ENCODE results near the gene SPNS2.

SPNS2 gene

GRCh38 chr17:4522661-4523060 lies 24.0 kb downstream of the SPNS2 start:
- no peak for DNase-seq

- no peak for DNase-seq
These were observed 25.3 kb downstream of the SPNS2 start for GRCh38 chr17:4523946-4524345.

DNA sequence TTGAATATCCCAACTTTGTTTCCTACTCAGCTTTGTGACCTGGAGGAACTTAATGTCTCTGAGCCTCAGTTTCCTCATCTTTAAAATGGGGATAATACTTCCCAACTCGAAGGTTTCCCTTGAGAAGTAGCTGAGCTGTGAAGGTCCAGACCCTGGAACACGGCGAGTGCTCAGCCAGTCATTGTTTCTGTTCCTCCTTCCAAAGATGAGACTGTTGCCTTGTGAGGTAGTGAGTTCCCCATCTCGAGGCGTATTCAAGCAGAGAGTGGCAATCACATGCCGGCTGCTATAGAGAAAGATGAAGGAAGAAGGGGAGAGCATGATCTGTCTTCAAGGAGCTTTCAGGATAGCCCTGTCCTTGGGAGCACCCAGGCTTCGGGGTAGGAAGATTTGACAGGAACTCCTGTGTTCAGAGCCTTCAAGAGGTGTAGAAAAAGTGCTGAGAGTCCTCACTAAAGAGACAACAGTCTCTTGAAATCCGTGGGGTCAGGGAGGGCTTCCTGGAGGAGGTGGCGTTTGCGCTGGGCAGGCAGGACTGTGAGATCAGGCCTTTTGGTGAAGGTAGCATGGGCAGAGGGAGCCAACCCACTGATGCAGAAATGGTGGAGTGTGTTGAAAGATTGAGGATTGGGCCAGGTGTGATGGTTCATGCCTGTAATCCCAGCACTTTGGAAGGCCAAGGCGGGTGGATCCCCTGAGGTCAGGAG lies 27.2 kb downstream of the SPNS2 start:
- no peak for DNase-seq

DNA sequence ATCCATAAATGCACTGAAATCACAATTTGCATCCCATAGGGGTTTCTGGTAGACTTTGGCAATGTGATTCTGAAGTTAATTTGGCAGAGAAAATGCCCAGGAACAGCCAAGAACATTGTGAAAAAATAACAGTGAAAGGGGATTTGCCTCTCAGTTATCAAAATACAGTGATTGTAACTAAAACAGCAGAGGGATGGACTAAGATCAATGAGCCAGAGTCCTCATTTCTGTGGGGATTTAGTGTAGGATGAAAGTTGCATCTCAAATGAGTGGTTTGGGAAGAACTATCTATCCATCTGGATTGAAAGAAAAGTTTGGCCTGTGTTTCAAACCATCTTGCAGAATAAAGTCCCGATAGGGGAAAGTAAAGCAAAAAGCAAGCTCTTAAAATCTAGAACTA lies 28.5 kb downstream of the SPNS2 start:
- no peak for DNase-seq

- no peak for DNase-seq
These were observed 29.0 kb downstream of the SPNS2 start for GRCh38 chr17:4527566-4528125.

GRCh38 chr17:4529533-4530152 lies 31.0 kb downstream of the SPNS2 start:
- peak in 1 of 2 experiments; percentile 49 for DNase-seq

- DNase-seq, result no peak
These were observed 32.4 kb downstream of the SPNS2 start for GRCh38 chr17:4530799-4531730.

- no peak for DNase-seq
These were observed 33.5 kb downstream of the SPNS2 start for GRCh38 chr17:4531988-4532736.

- no peak for DNase-seq
These were observed 34.3 kb downstream of the SPNS2 start for GRCh38 chr17:4532860-4533522.

GRCh38 chr17:4533523-4534504 lies 35.1 kb downstream of the SPNS2 start:
- DNase-seq, result peak in 1 of 2 experiments; percentile 38

- DNase-seq, result no peak
These were observed 35.8 kb downstream of the SPNS2 start for GRCh38 chr17:4534515-4534914.

DNA sequence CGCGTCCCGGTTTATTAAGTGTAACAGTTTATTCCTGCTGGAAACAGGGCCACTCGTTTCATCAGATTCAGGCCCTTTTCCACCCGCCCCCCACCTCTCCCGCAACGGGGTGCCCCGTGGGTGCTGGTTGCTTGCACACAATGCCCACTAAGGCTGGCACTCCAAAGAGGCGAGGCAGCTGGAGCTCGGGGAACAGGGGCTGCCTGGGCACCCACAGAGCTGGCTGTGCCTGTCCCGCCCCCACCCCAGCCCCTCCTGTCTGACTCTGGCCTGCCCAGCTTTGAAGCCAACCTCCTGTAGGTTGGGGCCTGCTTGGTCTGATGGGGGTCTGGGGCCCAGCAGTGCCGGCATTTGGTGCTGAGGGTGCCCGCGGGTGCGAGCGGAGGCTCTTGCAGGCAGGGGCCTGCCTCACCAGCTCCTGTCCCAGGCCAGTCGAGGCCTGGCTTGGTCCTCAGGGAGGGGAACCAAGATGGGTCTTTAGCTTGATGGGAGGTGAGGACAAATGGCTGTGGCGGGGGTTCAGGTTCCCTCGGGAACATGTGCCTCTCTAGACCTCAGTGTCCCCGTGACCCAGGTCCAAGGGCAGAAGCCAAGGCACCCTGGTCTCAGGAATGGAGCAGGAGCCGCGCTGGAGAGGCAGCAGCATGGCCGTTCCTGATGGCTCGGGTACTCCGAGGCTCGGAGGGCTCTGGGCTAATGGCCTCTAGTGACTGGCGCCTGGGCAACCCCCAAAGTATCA lies 36.4 kb downstream of the SPNS2 start:
- DNase-seq, result peak in 1 of 2 experiments; percentile 32

DNA sequence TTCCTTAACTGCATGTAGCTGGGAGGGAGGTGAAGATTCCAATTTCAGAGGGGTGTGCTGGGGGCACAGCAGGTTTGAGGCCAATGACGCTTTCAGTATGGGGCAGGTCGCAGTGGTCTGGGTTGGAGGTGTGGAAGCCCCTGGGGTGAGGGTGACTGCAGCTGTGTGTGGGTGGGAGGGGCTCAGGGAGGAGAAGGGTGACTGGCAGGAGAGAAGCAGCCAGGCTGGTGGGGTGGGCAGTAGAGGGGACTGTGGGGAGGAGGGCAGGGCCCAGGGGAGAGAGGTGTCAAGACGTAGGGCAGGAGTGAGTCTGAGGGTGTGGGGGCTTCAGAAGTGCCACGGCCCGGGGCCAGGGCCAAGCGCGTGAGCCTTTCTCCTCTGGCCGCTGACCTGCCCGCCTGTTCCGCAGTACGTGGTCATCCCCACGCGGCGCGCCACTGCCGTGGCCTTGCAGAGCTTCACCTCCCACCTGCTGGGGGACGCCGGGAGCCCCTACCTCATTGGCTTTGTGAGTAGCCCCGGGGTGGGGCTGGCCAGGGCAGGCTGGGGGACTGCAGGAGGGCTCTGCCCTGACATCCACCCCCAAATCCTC lies 37.1 kb downstream of the SPNS2 start:
- DNase-seq, result peak in 1 of 2 experiments; percentile 45

DNA sequence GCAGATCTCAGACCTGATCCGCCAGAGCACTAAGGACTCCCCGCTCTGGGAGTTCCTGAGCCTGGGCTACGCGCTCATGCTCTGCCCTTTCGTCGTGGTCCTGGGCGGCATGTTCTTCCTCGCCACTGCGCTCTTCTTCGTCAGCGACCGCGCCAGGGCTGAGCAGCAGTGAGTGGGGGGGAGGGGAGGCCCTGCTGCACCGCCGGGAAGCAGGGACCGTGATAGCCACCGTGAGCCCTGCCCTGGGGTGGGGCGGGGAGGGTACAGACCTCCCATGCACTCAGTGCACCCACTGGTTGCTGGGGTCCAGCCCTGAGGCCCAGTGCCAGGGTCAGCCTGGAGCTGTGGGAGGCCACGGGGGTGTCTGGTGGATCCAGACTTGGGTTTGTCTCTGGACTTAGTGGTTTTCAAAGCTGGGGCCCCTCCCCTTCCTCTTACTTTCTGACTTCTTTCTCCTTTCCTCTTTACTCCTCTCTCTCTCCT lies 37.6 kb downstream of the SPNS2 start:
- DNase-seq, result peak in 1 of 2 experiments; percentile 45

GRCh38 chr17:4536742-4537411 lies 38.2 kb downstream of the SPNS2 start:
- DNase-seq, result peak; percentile 12 to 47

- DNase-seq, result peak in 1 of 2 experiments; percentile 36
These were observed 39.0 kb downstream of the SPNS2 start for GRCh38 chr17:4537451-4538235.

DNA sequence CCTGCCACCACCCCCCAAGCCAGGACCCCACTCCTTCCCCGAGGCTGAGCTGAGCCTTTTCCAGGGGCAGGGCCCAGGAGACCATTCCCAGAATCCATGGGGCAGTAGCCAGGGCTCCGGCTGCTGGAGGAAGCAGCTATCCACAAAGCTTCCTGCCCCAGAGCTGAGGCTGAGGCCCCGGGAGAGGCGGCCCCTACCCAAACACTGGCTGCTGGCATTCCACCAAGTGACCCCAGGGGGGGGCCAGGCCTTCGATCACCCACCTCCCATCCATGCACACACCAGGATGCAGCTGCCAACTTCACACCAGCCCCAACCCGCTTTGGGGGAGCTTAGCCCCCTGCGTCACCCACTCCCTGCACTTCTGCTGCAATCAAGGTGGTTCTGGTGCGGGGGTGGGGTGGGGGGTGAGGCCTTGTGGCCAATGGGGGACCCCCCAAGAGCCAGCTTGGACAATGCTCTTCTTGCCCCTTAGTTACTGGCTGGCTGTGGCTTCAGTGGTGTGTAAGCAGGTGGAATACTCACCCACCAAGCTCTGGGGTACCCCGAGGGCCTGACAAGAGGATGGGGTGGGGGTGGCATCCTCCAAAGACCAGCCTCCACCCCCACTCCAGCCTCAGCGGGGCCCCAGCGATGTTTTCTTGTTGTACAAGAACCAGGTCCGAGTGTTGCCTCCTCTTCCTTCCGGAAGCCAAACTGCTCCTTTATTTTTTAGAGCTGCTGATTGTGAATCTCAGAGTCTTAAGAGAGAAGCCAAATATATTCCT lies 39.7 kb downstream of the SPNS2 start:
- DNase-seq, result no peak

All from NCI-H524 (cell line).